ENCODE results near the gene ARPC2. TPM values are rescaled to one million over a fixed set of nuclear protein-coding genes. Genes with fewer than 3 reads are reported as not detected.

The ARPC2 gene
- total and polyA plus RNA-seq, 2 of the 13 experiments (the other 11 are each of a cell fraction or from before 2014, with no cell fraction given), result 168 to 303 TPM

DNA sequence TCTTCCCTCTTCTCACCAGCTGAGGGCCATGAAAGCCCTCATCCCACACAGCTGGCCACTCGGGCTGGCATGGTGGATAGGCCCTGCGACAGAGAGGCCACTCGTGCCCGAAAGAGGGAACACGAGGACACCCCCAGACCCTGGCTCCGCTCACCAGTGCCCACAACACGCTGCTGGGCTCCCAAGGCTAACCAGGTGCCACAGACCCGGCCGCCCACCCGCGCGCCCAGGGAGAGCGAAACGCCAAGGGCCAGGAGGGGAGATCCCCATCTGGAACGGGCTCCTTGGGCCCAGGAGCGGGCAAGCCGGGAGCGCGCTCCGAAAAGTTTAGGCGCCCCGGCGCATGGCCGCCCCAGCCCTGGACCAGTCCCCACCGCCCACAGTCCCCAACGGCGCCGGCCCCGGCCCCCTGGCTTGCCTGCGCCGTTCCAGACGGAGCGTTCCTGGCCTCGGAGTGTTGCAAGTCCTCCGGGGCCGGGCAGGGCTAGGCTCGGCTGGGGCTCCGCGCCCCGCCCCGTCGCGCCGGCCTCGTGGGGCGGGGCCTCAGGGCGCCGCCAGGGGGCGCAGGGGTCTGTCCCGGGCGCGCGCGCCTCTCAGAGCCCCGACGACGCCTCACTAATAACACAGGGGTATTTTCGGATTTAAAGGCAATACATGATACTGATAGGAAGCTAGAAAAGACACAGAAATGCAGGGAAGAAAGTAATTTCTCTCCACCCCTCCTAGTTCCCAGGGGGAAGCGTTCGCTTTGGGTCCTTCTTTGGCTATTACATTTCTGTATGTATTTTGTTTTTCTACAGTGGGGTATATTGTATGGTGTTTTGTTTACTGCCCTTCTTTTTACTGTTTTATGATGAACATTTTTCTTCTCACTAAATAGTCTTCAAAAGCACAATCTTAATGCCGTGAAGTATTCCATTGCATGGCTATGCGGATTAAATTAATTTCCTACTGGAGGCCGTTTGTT is 75.3 kb downstream of the ARPC2 start, which contains the start of gene TMBIM1 (continued):
- TF ChIP-seq, protein P1, sequence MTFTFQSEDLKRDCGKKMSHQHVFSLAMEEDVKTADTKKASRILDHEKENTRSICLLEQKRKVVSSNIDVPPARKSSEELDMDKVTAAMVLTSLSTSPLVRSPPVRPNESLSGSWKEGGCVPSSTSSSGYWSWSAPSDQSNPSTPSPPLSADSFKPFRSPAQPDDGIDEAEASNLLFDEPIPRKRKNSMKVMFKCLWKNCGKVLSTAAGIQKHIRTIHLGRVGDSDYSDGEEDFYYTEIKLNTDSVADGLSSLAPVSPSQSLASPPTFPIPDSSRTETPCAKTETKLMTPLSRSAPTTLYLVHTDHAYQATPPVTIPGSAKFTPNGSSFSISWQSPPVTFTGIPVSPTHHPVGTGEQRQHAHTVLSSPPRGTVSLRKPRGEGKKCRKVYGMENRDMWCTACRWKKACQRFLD (CRISPR knock-in tag; IDR thresholded peaks at IDR 0.05; ENCODE audit: borderline replicate concordance), result 0 out of 2 replicates have a peak, but pooled peaks have one; percentile 28
- TF ChIP-seq HMGA1 (CRISPR knock-in tag; conservative IDR thresholded peaks at IDR 0.05) (no peak), TEAD3 (CRISPR knock-in tag; optimal IDR thresholded peaks at IDR 0.05; ENCODE audit: borderline replicate concordance) (no peak), ZFAT (CRISPR knock-in tag; conservative IDR thresholded peaks at IDR 0.05) (no peak), ZNF703 (CRISPR knock-in tag; IDR thresholded peaks at IDR 0.05; ENCODE audit: borderline replicate concordance) (no peak; the same call in 1 of the 2 replicates), ZNF747 (CRISPR knock-in tag; IDR thresholded peaks at IDR 0.05; ENCODE audit: borderline replicate concordance) (no peak), ZNF431 (CRISPR knock-in tag; IDR thresholded peaks at IDR 0.05; ENCODE audit: borderline replicate concordance, low read depth) (no peak), ESRRA (CRISPR knock-in tag; IDR thresholded peaks at IDR 0.05; ENCODE audit: low read depth) (no peak), ZNF282 (IDR thresholded peaks at IDR 0.05; ENCODE audit: partially characterized antibody) (no peak), ZNF644 (CRISPR knock-in tag; IDR thresholded peaks at IDR 0.05; ENCODE audit: low read depth) (no peak), ZBTB7A (CRISPR knock-in tag; IDR thresholded peaks at IDR 0.05) (peak; percentile 72; the same call in 1 of the 2 replicates), BRD4 (CRISPR knock-in tag; IDR thresholded peaks at IDR 0.05) (0 out of 2 replicates have a peak, but pooled peaks have one; percentile 64), RAD51 (IDR thresholded peaks at IDR 0.05; ENCODE audit: borderline replicate concordance) (no peak), SAFB2 (CRISPR knock-in tag; IDR thresholded peaks at IDR 0.05; ENCODE audit: borderline replicate concordance, low read depth) (peak; percentile 70; the same call in 1 of the 2 replicates), ZNF549 (CRISPR knock-in tag; IDR thresholded peaks at IDR 0.05) (no peak), HNRNPH1 (optimal IDR thresholded peaks at IDR 0.05; ENCODE audit: low read depth, low read length) (no peak), ARNTL (CRISPR knock-in tag; IDR thresholded peaks at IDR 0.05) (peak; percentile 82), ZNF577 (CRISPR knock-in tag; IDR thresholded peaks at IDR 0.05; ENCODE audit: borderline replicate concordance, low read depth) (no peak), MED13 (CRISPR knock-in tag; IDR thresholded peaks at IDR 0.05) (no peak), ZNF124 (CRISPR knock-in tag; IDR thresholded peaks at IDR 0.05) (0 out of 2 replicates have a peak, but pooled peaks have one; percentile 68), ZNF138 (CRISPR knock-in tag; IDR thresholded peaks at IDR 0.05; ENCODE audit: low read depth) (peak; percentile 70; the same call in 1 of the 2 replicates), ZNF121 (CRISPR knock-in tag; IDR thresholded peaks at IDR 0.05) (no peak; the same call in 1 of the 2 replicates), ZNF850 (CRISPR knock-in tag; conservative IDR thresholded peaks at IDR 0.05) (no peak), SNAPC2 (CRISPR knock-in tag; IDR thresholded peaks at IDR 0.05) (no peak), ZNF136 (CRISPR knock-in tag; IDR thresholded peaks at IDR 0.05; ENCODE audit: low read depth) (no peak)
- TF ChIP-seq, protein P2, sequence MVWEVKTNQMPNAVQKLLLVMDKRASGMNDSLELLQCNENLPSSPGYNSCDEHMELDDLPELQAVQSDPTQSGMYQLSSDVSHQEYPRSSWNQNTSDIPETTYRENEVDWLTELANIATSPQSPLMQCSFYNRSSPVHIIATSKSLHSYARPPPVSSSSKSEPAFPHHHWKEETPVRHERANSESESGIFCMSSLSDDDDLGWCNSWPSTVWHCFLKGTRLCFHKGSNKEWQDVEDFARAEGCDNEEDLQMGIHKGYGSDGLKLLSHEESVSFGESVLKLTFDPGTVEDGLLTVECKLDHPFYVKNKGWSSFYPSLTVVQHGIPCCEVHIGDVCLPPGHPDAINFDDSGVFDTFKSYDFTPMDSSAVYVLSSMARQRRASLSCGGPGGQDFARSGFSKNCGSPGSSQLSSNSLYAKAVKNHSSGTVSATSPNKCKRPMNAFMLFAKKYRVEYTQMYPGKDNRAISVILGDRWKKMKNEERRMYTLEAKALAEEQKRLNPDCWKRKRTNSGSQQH (CRISPR knock-in tag; IDR thresholded peaks at IDR 0.05; ENCODE audit: low read depth), result 0 out of 2 replicates have a peak, but pooled peaks have one; percentile 34
- TF ChIP-seq, protein P3, sequence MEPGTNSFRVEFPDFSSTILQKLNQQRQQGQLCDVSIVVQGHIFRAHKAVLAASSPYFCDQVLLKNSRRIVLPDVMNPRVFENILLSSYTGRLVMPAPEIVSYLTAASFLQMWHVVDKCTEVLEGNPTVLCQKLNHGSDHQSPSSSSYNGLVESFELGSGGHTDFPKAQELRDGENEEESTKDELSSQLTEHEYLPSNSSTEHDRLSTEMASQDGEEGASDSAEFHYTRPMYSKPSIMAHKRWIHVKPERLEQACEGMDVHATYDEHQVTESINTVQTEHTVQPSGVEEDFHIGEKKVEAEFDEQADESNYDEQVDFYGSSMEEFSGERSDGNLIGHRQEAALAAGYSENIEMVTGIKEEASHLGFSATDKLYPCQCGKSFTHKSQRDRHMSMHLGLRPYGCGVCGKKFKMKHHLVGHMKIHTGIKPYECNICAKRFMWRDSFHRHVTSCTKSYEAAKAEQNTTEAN (CRISPR knock-in tag; conservative IDR thresholded peaks at IDR 0.05), result peak; percentile 76; the same call in 1 of the 2 replicates
